Loucy (cell line): Measurements from ENCODE around the gene RNASET2.

Experiments used
- H2AFZ ChIP-seq: fragments of 200-600 bp; sonication (generic); 2 replicates; pipeline ENCODE4 v1.6.0; 2016; ENCODE audit warnings: antibody characterized with exemption, mild to moderate bottlenecking, low read length, moderate library complexity
- H3F3A ChIP-seq: fragments of 200-600 bp; 2 replicates; pipeline ENCODE4 v1.6.0; 2016; ENCODE audit warnings: antibody characterized with exemption, low read depth, mild to moderate bottlenecking
- H3K27me3 ChIP-seq: fragments of 200-600 bp; sonication (generic); 2 replicates; pipeline ENCODE4 v1.6.1; 2014; ENCODE audit warnings: low read length, mild to moderate bottlenecking; ENCODE audit not compliant: insufficient read depth, poor library complexity, severe bottlenecking
- H3K36me3 ChIP-seq: fragments of 200-600 bp; sonication (generic); 2 replicates; pipeline ENCODE4 v1.6.1; 2016; ENCODE audit warnings: low read length; ENCODE audit not compliant: insufficient read depth
- H3K4me1 ChIP-seq: fragments of 200-600 bp; sonication (generic); 2 replicates; pipeline ENCODE4 v1.5.1; 2014; ENCODE audit warnings: low read length, mild to moderate bottlenecking; ENCODE audit not compliant: insufficient read depth, poor library complexity, severe bottlenecking
- H3K4me2 ChIP-seq: fragments of 200-600 bp; sonication (generic); 2 replicates; pipeline ENCODE4 v1.6.0; 2014; ENCODE audit warnings: antibody characterized with exemption, low read length, low read depth, mild to moderate bottlenecking; ENCODE audit not compliant: poor library complexity, severe bottlenecking
- H3K4me3 ChIP-seq: fragments of 200-600 bp; sonication (generic); 2 replicates; pipeline ENCODE4 v1.5.1; 2014; ENCODE audit warnings: low read length, mild to moderate bottlenecking, mixed read lengths; ENCODE audit not compliant: poor library complexity, severe bottlenecking
- H3K79me2 ChIP-seq: fragments of 200-600 bp; sonication (generic); 2 replicates; pipeline ENCODE4 v1.6.1; 2014; ENCODE audit warnings: low read length; ENCODE audit not compliant: insufficient read depth
- H3K9ac ChIP-seq: fragments of 200-600 bp; sonication (generic); 2 replicates; pipeline ENCODE4 v1.6.0; 2014; ENCODE audit warnings: mild to moderate bottlenecking, low read depth, low read length, moderate library complexity; ENCODE audit not compliant: poor library complexity, severe bottlenecking
- H3K9me2 ChIP-seq: fragments of 200-600 bp; sonication (generic); replicated peaks from 2 replicates; pipeline ENCODE4 v1.6.1; 2016; ENCODE audit warnings: low read depth, low read length, mixed read lengths
- H3K9me3 ChIP-seq: fragments of 200-600 bp; sonication (generic); 2 replicates; pipeline ENCODE4 v1.6.1; 2014; ENCODE audit warnings: mild to moderate bottlenecking, antibody characterized with exemption, low read length, low read depth; ENCODE audit not compliant: insufficient read depth
- H4K20me1 ChIP-seq: fragments of 200-600 bp; sonication (generic); 2 replicates; pipeline ENCODE4 v1.6.0; 2014; ENCODE audit warnings: antibody characterized with exemption, low read length, mild to moderate bottlenecking; ENCODE audit not compliant: insufficient read depth, poor library complexity, severe bottlenecking
- CTCF ChIP-seq: fragments of 200-600 bp; sonication (generic); conservative IDR thresholded peaks from 2 replicates; pipeline ENCODE4 v1.5.1; 2014; ENCODE audit warnings: mild to moderate bottlenecking, antibody characterized with exemption, low read length
- EZH2phosphoT487 ChIP-seq: fragments of 200-600 bp; IDR thresholded peaks from 2 replicates; pipeline ENCODE4 v1.6.1; 2018; ENCODE audit warnings: antibody characterized with exemption, mild to moderate bottlenecking, moderate library complexity, borderline replicate concordance

Gene RNASET2

DNA sequence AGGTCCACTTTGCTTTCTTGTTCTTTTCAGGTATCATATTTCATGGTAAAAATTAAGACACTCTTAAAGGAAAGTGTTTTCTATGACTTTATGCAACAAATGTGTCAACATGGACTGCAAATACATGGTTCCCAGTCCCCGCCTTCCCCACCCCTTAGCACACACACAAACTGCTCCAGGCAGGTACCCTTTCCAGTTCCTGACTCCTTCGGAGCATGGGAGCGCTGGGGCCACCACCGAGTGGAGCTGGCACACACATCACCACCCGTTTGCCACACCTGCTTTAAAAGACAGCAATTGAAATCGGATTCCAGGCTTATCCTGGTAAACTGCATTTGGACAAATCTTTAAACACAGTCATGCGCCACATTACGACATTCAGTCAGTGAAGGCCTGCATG lies 22.2 kb downstream of the RNASET2 start:
- Histone ChIP-seq H3K9ac (no peak overlapping the region), H3K4me2 (no peak overlapping the region), H3K4me3 (no peak overlapping the region), H3K36me3 (no peaks in the 10 kb centered on the region; the same call in 1 of the 2 replicates), H4K20me1 (no peaks in the 10 kb centered on the region), H3K79me2 (no peaks in the 10 kb centered on the region), H3K9me3 (no peaks in the 10 kb centered on the region), H3K4me1 (peaks cover 14% of the 10 kb centered on the region), H3K9me2 (no peaks in the 10 kb centered on the region), H3K27me3 (no peaks in the 10 kb centered on the region), H3F3A (no peaks in the 10 kb centered on the region), H2AFZ (no peak overlapping the region)
- TF ChIP-seq EZH2phosphoT487 (no peak), CTCF (no peak)

DNA sequence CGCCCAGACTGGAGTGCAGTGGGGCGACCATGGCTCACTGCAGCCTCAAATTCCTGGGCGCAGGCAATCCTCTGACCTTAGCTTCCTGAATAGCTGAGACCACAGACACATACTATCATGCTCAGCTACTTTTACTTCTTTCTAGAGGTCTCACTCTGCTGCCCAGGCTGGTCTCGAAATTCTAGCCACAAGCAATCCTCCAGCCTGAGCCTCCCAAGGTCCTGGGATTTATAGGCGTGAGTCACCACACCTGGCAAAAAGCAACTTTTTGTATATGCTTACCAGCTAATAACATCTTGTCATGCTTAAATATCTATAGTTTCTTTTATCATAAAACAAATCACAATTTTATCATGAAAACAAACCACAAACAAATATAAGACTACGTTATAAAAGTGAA lies 23.0 kb downstream of the RNASET2 start:
- Histone ChIP-seq H3K4me2 (no peak overlapping the region), H3K36me3 (no peaks in the 10 kb centered on the region; the same call in 1 of the 2 replicates), H3K79me2 (no peaks in the 10 kb centered on the region), H4K20me1 (no peaks in the 10 kb centered on the region), H3K9ac (no peak overlapping the region), H3F3A (no peaks in the 10 kb centered on the region), H3K9me2 (no peaks in the 10 kb centered on the region), H3K4me3 (no peak overlapping the region), H2AFZ (no peak overlapping the region), H3K9me3 (no peaks in the 10 kb centered on the region), H3K27me3 (no peaks in the 10 kb centered on the region), H3K4me1 (peaks cover 14% of the 10 kb centered on the region)
- no peak for TF ChIP-seq EZH2phosphoT487
- TF ChIP-seq CTCF = no peak

- H3F3A ChIP-seq = no peaks in the 10 kb centered on the region
Observed at GRCh38 chr6:166932616-166933015, 23.7 kb downstream of the RNASET2 start.

More at GRCh38 chr6:166932616-166933015, 23.7 kb downstream of the RNASET2 start:
- H3K4me2 ChIP-seq = no peak overlapping the region
- no peaks in the 10 kb centered on the region for H3K9me2 ChIP-seq
- H3K4me3 ChIP-seq = no peak overlapping the region
- H3K9me3 ChIP-seq = no peaks in the 10 kb centered on the region
- no peak overlapping the region for H2AFZ ChIP-seq
- H3K36me3 ChIP-seq = no peaks in the 10 kb centered on the region
- no peak overlapping the region for H3K9ac ChIP-seq
- TF ChIP-seq EZH2phosphoT487 (no peak), CTCF (no peak)
- no peaks in the 10 kb centered on the region for H4K20me1 ChIP-seq
- H3K27me3 ChIP-seq = no peaks in the 10 kb centered on the region
- no peaks in the 10 kb centered on the region for H3K79me2 ChIP-seq
- peaks cover 14% of the 10 kb centered on the region for H3K4me1 ChIP-seq
